ENCODE data around the gene BCAN.

The BCAN gene

DNA sequence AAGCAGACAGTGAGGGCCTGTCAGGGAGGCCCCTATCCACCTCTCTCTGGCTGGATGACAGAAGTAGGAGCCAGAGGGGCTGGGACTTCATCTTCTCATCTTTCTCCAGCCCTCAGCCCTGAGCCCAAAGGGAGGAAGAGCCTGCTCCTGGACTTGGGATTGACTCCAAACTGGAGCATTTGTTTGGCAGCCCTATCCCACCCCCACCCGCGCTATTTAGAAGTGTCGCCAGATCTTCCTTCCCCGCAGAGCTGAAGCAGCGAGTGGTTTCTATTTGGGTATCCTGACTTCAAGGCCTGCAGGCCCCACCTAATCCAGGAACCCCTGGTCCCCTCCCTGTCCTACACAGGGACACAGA, 25.7 kb downstream of the BCAN start:
- TF ChIP-seq, protein P1, sequence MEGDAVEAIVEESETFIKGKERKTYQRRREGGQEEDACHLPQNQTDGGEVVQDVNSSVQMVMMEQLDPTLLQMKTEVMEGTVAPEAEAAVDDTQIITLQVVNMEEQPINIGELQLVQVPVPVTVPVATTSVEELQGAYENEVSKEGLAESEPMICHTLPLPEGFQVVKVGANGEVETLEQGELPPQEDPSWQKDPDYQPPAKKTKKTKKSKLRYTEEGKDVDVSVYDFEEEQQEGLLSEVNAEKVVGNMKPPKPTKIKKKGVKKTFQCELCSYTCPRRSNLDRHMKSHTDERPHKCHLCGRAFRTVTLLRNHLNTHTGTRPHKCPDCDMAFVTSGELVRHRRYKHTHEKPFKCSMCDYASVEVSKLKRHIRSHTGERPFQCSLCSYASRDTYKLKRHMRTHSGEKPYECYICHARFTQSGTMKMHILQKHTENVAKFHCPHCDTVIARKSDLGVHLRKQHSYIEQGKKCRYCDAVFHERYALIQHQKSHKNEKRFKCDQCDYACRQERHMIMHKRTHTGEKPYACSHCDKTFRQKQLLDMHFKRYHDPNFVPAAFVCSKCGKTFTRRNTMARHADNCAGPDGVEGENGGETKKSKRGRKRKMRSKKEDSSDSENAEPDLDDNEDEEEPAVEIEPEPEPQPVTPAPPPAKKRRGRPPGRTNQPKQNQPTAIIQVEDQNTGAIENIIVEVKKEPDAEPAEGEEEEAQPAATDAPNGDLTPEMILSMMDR (IDR thresholded peaks at IDR 0.05) = no peak

DNA sequence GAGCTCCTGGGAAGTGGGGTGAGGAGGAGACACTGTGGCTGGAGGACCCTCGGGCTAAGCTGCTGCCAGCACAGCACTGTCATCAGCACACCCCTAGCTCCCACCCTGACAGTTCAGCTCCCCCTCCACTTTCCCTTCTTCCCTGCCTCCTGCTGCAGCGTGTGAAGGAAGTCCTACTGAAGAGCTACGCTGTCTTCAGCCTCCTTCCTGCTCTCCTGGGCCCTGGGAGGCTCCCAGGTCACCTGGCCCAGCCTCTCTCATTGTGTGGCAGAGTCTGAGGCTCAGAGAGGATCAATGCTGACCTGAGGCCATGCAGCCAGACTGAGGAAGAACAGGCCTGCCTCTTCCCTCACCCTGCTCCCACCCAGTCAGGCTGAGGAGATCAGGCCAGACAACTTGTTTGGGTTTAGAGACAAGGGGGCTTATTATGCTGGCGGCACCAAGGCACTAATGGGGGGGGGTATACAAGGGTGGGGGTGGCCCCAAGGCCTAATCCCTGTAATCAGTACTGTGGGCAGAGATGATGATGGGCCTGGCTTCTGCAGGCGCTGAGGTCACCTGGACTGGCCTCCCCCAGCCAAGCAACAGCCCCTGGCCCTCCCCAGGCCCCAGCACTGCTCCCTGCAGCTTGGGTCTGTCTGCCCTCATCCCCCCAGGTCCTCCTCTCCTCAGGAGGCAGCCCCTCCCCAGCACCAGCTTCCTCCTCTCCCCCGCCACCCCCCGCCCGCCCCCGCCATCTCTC, 26.2 kb downstream of the BCAN start:
- TF ChIP-seq, protein P1 (IDR thresholded peaks at IDR 0.05) = no peak

- TF ChIP-seq, protein P1 (IDR thresholded peaks at IDR 0.05) = no peak
These were observed 27.1 kb downstream of the BCAN start for GRCh38 chr1:156668801-156669637.

GRCh38 chr1:156669794-156670193, 27.9 kb downstream of the BCAN start:
- TF ChIP-seq, protein P1 (IDR thresholded peaks at IDR 0.05) = no peak

GRCh38 chr1:156670359-156670758, 28.4 kb downstream of the BCAN start:
- TF ChIP-seq, protein P1 (IDR thresholded peaks at IDR 0.05) = no peak

DNA sequence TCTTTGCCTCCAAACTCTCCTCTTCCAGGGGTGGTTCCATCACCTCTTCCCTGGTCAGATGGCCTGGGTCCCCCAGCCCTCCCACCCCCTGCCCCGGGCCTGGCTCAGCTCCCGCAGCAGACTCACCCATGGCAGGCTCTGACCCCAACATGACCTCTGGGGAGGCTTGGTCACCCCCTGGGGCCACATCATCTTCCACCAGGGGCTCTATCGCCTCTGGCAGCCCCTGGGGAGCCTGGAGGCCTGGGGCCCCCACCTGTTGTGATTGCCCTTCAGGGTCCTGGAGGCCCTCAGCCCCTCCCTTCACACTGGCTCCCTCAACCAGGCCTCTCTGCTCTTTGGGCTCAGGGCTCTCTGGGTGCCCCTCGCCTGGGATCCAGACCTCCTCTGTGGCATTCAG, 28.9 kb downstream of the BCAN start:
- TF ChIP-seq, protein P1 (IDR thresholded peaks at IDR 0.05) = no peak

GRCh38 chr1:156671804-156672203, 29.9 kb downstream of the BCAN start:
- TF ChIP-seq, protein P1 (IDR thresholded peaks at IDR 0.05) = no peak
